OCI-M2 (cell line): Measurements from ENCODE around the gene MRPL44.
"Not testable (repeated sequence)": the region's sequence is repeated elsewhere in the genome, so short reads cannot be mapped to it uniquely, and the experiment has no call there.

Experiments
- DNase-seq: peaks from one replicate; lab custom pipeline; 2025; ENCODE audit not compliant: unreplicated experiment; lab: John Stamatoyannopoulos, UW

Gene MRPL44

DNA sequence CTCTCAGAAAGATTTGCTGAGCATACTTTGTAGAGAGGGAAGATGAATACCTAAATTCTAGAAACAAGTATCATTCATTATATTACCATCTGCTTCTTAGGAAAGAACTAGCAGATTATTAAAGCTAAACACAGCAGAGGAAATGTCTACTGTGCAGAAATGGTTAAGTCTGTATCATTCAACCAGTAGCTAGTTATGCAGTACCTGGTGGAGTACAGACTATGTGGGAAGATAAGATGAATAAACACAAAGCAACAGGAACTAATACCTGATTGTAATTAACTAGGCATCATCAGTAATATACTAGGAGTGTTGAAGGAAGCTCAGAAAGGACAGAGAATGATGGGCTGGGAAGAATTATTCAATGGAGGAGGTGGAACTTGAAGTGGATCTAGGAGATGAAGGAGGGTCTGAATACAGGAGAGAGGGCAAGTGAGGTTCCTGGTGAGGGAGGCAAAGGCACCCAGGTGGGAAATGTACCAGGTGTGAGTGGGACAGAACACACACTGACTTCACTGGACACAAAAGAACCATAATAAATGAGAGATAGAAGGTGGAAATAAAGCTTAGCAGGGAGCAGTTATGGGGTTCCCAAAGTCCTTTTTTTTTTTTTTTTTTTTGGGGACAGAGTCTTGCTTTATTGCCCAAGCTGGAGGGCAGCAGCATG lies 21.7 kb upstream of the MRPL44 start:
- DNase-seq: no peak

GRCh38 chr2:223936862-223937326 lies 20.4 kb upstream of the MRPL44 start:
- DNase-seq: no peak

GRCh38 chr2:223937535-223937934 lies 19.7 kb upstream of the MRPL44 start:
- no peak for DNase-seq

- not testable (repeated sequence) for DNase-seq
Observed at GRCh38 chr2:223939438-223939837, 17.8 kb upstream of the MRPL44 start.

GRCh38 chr2:223941579-223942277 lies 15.5 kb upstream of the MRPL44 start:
- no peak for DNase-seq

DNA sequence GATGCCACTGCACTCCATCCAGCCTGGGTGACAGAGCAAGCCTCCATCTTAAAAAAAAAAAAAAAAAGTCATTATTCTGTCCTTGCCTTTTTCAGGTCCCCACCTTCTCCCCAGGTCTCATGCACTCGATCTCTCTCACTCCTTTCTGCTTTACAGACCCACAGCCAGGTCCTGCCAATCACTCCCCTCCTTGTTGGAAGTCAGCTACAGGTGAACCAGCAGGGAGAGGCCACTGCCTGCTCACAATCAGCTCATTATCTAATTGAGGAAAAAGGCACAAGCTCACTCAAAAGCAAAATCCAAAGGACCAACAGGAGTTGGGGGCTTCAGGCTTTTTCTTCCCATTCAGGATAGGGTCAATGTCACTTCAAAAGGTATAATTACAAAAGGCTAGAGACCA lies 14.1 kb upstream of the MRPL44 start:
- DNase-seq: no peak

GRCh38 chr2:223943561-223944008 lies 13.7 kb upstream of the MRPL44 start:
- DNase-seq: no peak

DNA sequence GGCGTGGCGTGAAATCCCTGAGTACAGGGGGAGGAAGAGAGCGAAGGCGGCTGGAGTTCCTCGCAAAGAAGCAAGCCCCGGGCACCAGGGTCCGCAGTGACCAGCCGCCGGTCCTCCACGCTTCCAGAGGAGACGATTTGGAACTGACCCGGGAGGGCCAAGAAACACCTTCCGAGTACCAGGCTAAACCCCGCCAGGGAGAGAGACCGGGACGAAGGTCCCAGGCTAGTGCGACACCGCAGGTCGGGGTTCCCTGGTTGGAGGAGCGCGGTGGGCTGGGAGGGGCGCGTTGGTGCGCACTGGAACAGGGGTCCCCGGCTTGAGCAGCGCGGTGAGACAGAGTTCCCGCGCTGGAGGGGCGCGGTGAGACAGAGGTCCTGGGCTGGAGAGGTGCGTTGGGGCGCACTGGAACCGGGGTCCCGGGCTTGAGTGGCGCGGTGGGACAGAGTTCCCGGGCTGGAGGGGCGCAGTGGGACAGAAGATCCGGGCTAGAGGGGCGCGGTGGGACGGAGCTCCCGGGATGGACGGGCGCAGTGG lies 13.0 kb upstream of the MRPL44 start:
- DNase-seq: no peak

DNA sequence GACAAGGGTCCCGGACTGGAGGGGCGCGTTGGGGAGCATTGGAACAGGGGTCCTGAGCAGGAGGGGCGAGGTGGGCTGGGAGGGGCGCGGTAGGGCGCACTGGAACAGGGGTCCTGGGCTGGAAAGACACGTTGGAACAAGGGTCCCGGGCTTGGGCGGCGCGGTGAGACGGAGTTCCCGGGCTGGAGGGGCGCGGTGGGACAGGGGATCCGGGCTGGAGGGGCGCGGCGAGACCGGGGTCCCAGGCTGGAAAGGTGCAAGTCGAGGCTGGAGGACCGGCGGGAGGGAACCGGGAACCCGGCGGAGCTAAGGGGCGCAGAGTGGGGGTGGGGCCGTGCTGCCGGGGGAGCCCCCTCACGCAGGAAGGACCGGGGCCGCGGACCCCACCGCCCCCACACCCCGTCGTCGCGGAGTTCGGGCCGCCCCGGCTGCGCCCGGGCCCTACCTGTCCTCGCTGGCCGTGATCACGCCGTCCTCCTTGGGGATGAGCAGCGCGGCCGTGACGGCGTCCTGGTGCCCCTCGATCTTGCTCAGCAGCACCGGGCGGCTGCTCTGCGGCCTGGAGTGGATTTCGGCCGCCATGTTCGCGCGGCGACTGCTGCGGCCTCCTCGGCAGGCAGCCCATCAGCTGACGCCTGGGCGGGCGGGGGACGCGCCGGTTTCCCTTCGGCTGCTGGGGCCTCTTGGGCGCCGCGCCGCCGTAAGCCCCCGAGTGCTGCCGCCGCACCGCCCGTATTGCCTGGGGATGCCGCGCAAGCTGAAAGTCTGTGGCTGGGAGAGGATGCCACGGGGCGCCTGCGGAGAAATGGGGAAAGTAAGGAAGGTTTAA lies 12.3 kb upstream of the MRPL44 start, which contains the start of gene WDFY1:
WDFY1 (minus strand) TSS at position 633 of the 829 bp plus-strand sequence; CDS start at position 582, 51 bp downstream.
- DNase-seq: no peak

- DNase-seq: no peak
Observed at GRCh38 chr2:223945755-223946154, 11.5 kb upstream of the MRPL44 start.

- DNase-seq: no peak
Observed at GRCh38 chr2:223947711-223948205, 9.5 kb upstream of the MRPL44 start.

DNA sequence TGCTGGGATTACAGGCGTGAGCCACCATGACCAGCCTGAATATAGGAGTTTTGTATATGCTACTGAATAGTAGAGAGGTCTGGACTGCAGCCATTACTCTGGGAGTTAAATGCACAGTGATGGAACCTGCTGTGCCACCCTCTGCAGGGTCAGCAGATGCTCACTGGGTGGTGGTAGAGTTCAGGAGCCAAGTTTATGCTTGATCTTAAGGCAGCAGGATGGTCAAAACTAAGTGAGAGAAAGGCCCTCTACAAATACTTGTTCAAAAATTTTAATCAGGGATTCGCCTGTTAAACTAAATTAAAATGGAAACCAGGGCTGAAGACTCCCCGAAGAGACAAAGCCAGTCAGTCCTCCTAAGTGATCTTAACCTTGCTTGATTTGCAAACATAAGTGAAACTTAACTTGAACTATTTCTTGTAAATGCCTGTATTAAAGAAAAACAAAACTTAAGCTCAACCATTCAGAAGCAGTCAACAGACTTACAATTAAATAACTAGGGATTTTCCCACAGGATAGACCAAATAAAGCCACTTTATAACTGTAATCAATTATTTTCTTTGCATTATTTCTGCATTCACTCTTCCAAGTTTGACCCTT lies 7.9 kb upstream of the MRPL44 start:
- no peak for DNase-seq

GRCh38 chr2:223950448-223951347 lies 6.6 kb upstream of the MRPL44 start:
- no peak for DNase-seq

DNA sequence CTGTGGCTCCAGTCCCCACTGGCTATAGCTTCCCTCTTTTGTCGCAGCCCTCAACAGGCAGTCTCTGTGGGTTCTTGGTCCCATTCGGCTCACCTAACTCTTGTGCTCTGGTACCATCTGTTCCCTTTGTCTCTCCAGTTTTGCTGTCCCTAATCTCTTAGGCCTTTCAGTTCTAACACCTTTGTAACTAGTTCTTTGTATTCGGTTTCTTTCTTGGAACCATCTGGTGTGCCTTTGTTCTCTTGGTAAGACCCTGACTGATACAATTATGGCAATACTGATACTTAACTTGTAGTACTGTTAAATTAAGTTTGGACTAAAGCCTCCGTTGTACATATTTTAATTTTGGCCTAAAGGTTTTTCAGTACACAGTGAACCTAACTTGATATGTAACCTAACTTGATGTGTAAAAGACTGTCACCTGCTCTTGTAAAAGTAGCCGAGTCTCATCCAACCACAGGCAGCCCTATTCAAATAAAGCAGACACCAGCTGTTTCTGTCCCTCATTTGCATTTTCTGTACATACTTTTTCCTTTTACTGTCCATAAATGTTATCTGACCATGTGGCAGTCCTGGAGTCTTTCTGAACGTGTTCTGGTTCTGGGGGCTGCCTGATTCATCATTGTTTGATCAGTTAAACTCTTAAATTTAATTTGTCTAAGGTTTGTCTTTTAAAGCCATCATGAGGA lies 4.8 kb upstream of the MRPL44 start:
- no peak for DNase-seq

DNA sequence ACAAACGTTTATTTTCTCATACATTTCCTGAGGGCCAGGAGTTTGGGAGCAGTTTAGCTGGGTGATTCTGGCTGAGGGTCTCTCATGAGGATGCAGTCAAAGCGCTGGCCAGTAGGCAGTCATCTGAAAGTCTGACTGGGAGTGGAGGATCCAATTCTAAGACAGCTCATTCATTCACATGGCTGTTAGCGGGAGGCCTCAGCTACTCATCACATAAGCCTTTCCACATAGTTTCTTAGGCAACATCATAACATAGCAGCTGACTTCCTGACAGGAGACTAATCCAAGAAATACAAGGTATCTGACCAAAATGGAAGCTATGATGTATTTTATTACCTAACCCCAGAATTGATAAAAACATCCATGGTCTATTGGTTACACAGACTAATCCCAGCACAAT lies 2.9 kb upstream of the MRPL44 start:
- DNase-seq: no peak

- DNase-seq: no peak
Observed at GRCh38 chr2:223956300-223956699, 963 bp upstream of the MRPL44 start.

- DNase-seq: no peak
Observed at GRCh38 chr2:223959688-223960087, 2.4 kb downstream of the MRPL44 start.

GRCh38 chr2:223967981-223968380 lies 10.7 kb downstream of the MRPL44 start:
- no peak for DNase-seq

DNA sequence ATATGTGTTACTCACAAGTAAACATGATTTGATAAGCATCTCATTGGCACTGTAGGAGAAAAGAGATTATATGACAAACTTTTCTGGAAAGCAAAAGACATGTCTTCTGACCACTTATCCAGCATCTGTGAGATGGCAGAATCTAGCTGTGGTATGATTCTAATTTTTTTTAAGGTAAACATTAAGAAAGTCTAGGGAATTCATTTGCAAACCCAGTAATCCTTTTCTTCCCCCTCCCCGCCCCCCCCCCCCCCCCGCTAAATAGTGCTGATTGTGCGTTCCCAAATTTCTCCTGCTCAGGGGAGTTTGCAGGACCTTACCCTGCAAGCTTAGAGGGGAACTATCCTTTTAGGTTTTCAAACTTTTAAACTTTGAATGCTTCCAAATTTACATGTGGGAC lies 12.1 kb downstream of the MRPL44 start:
- no peak for DNase-seq
